Mesendoderm (in vitro differentiated cells): ENCODE results near the gene REN.

ENCODE experiments used
- DNase-seq: peaks from one replicate; pipeline ENCODE4 v3.0.0; 2013
- H2AK5ac ChIP-seq: 2 replicates; pipeline ENCODE4 v1.6.1; 2013; ENCODE audit warnings: low read length, inconsistent platforms
- H2BK120ac ChIP-seq: 2 replicates; pipeline ENCODE4 v1.6.1; 2013; ENCODE audit warnings: low read depth, mild to moderate bottlenecking, low read length, moderate library complexity, mixed read lengths
- H2BK15ac ChIP-seq: replicated peaks from 2 replicates; pipeline ENCODE4 v1.6.1; 2013; ENCODE audit warnings: low read depth, mild to moderate bottlenecking, moderate library complexity
- H2BK5ac ChIP-seq: 2 replicates; pipeline ENCODE4 v1.6.1; 2013; ENCODE audit warnings: low read length, inconsistent platforms
- H3K18ac ChIP-seq: 2 replicates; pipeline ENCODE4 v1.6.1; 2013; ENCODE audit warnings: mild to moderate bottlenecking, low read length, mixed read lengths
- H3K23ac ChIP-seq: one replicate; pipeline ENCODE4 v1.6.1; 2013; ENCODE audit warnings: low read length
- H3K27ac ChIP-seq: 2 replicates; pipeline ENCODE4 v1.5.1; 2013; ENCODE audit warnings: low read depth, mild to moderate bottlenecking, inconsistent platforms, low read length, moderate library complexity
- H3K27me3 ChIP-seq: 2 replicates; pipeline ENCODE4 v1.6.1; 2013; ENCODE audit warnings: low read length, control low read depth, mild to moderate bottlenecking, inconsistent platforms; ENCODE audit not compliant: insufficient read depth, poor library complexity
- H3K36me3 ChIP-seq: 2 replicates; pipeline ENCODE4 v1.6.1; 2013; ENCODE audit warnings: low read length, inconsistent platforms; ENCODE audit not compliant: control insufficient read depth, insufficient read depth
- H3K4ac ChIP-seq: one replicate; pipeline ENCODE4 v1.6.1; 2013; ENCODE audit warnings: low read depth, mild to moderate bottlenecking, low read length, moderate library complexity
- H3K4me1 ChIP-seq: 2 replicates; pipeline ENCODE4 v1.6.1; 2013; ENCODE audit warnings: low read depth, low read length, inconsistent platforms; ENCODE audit not compliant: control insufficient read depth
- H3K4me2 ChIP-seq: 2 replicates; pipeline ENCODE4 v1.6.1; 2013; ENCODE audit warnings: low read length
- H3K4me3 ChIP-seq: 2 replicates; pipeline ENCODE4 v1.5.1; 2013; ENCODE audit warnings: mild to moderate bottlenecking, low read length
- H3K56ac ChIP-seq: one replicate; pipeline ENCODE4 v1.6.1; 2013; ENCODE audit warnings: low read length
- H3K79me1 ChIP-seq: 2 replicates; pipeline ENCODE4 v1.6.1; 2013; ENCODE audit warnings: low read length, inconsistent platforms
- H3K79me2 ChIP-seq: 2 replicates; pipeline ENCODE4 v1.6.1; 2013; ENCODE audit warnings: mild to moderate bottlenecking, low read length; ENCODE audit not compliant: control insufficient read depth, insufficient read depth
- H3K9ac ChIP-seq: 2 replicates; pipeline ENCODE4 v1.6.1; 2013; ENCODE audit warnings: low read length, inconsistent platforms
- H4K5ac ChIP-seq: one replicate; pipeline ENCODE4 v1.6.1; 2013; ENCODE audit warnings: low read length
- H4K8ac ChIP-seq: one replicate; pipeline ENCODE4 v1.6.1; 2013; ENCODE audit warnings: low read depth, mild to moderate bottlenecking, control low read depth, low read length, moderate library complexity
- WGBS: extraction: QIAGEN DNeasy Blood & Tissue Kit; methylation state at CpG from one replicate; pipeline ENCODE4 v1.1.7; 2013; ENCODE audit warnings: low lambda C conversion rate, missing lambda C conversion rate; ENCODE audit not compliant: insufficient coverage; ENCODE audit errors: extremely low coverage; 5-methylcytosine and 5-hydroxymethylcytosine counted together

Gene REN

DNA sequence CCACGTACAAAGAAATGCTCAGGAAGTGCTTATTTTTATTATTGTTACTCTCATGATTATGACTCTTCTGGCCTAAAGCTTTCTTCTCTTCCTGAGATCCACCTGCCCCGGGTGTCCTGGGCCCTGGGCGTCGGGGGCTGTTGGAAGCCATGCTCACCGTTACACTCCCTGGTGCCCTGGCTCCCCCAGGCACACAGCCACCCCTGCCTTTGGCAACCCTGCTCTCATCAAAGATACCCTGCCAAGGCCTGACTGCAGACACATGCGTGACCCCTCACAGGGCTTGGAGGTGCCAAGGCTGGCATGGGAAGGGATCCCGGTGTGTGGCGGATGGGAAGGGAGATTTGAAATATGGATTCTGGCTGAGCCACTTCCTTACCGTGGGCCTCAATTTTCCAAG, 33.4 kb upstream of the REN start:
- Histone ChIP-seq H4K5ac (no peak overlapping the region), H3K18ac (no peak overlapping the region), H3K79me1 (no peaks in the 10 kb centered on the region), H3K4ac (no peak overlapping the region), H3K27ac (no peak overlapping the region), H3K9ac (no peak overlapping the region), H3K4me2 (no peak overlapping the region), H2BK5ac (no peak overlapping the region), H3K36me3 (no peaks in the 10 kb centered on the region), H2AK5ac (no peak overlapping the region), H3K23ac (no peak overlapping the region), H2BK120ac (no peak overlapping the region), H3K56ac (no peak overlapping the region), H4K8ac (no peak overlapping the region), H3K4me3 (no peak overlapping the region), H3K79me2 (no peaks in the 10 kb centered on the region), H2BK15ac (no peak overlapping the region), H3K4me1 (no peaks in the 10 kb centered on the region), H3K27me3 (no peaks in the 10 kb centered on the region)
- no CpG with 5 or more reads among the region's 9 CpGs for WGBS
- DNase-seq, result no peak

- no peak overlapping the region for H3K27ac ChIP-seq
- H3K56ac ChIP-seq, result peak overlapping the region; percentile 44
- H3K4me3 ChIP-seq, result no peak overlapping the region
- H2BK15ac ChIP-seq, result no peak overlapping the region
- H2AK5ac ChIP-seq, result no peak overlapping the region
- H4K5ac ChIP-seq, result no peak overlapping the region
- no peaks in the 10 kb centered on the region for H3K27me3 ChIP-seq
- no peaks in the 10 kb centered on the region for H3K36me3 ChIP-seq
- no peak overlapping the region for H3K18ac ChIP-seq
- no peak overlapping the region for H2BK5ac ChIP-seq
- H3K79me2 ChIP-seq, result no peaks in the 10 kb centered on the region
- no peak overlapping the region for H3K4ac ChIP-seq
- no peak overlapping the region for H4K8ac ChIP-seq
- WGBS, result no CpG with 5 or more reads among the region's 18 CpGs
- H3K4me1 ChIP-seq, result no peaks in the 10 kb centered on the region
- DNase-seq, result peak; percentile 97
- H2BK120ac ChIP-seq, result no peak overlapping the region
- no peak overlapping the region for H3K23ac ChIP-seq
- H3K4me2 ChIP-seq, result no peak overlapping the region
- no peaks in the 10 kb centered on the region for H3K79me1 ChIP-seq
- no peak overlapping the region for H3K9ac ChIP-seq
Measured at GRCh38 chr1:204198348-204199340, 32.5 kb upstream of the REN start.

DNA sequence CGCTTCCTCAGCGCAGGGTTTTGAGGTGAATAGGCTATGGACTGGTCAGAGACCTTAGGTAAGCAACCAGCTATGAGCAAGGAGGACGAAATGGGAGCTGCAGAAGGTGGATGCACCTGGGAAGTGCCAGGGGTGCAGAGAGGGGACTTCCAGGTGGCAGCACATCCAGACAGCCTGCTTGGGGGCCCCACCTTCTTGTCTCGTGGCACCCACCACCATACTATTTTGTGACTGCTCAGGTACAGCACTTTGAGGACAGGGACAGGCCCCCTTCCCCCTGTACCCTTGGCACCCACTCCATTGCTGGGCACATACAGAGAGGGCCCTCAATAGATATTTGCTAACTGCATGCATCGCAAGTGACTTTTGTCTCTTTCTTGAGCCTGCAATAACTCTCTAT, 30.9 kb upstream of the REN start:
- no CpG with 5 or more reads among the region's 5 CpGs for WGBS
- H3K27ac ChIP-seq, result no peak overlapping the region

DNA sequence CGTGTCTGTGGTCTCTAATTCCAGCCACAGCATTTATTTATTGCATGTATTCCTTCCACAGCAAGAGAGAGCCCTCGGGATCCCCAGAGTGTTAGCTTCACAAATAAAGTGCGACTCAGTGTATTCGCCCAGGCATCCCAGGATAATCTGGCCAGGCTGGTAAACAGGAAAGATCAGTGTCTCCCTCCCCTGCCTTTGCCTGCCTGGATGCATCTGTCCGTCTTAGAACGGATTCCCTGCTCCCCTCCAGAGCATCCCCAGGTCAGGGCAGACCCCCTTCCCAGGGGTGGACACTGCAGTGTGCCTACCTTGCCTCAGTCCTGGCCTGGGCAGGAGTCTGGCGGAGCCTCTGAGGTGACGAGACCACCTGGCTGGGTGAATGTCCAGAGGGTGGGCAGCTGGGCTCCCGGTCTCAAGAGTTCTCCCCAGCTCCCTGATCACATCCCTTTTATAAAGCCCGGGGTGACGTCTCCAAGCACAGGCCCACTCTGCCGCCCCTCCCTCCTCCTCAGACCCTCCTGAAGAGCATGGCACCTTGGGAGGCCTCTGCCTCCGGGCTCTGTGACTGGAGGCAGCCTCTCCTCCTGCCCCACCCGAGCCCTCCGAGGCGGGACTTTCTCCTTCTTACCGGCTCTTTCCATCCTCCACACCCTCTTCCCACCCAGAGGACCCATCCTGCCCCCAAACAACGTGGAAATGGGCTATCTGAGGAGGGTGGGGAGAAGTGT, 30.1 kb upstream of the REN start, which contains the start of gene KISS1:
Gene KISS1, minus strand, starts transcription at position 424 of the 728 bp plus-strand sequence. CDS start 3,615 bp downstream, outside the sequence.
- peak; percentile 44 for DNase-seq
- Histone ChIP-seq H3K4me1 (no peaks in the 10 kb centered on the region), H2BK15ac (no peak within 1 kb of the TSS), H3K23ac (no peak within 1 kb of the TSS), H3K18ac (no peak within 1 kb of the TSS), H3K9ac (no peak within 1 kb of the TSS), H2AK5ac (no peak within 1 kb of the TSS), H4K8ac (no peak within 1 kb of the TSS), H3K79me1 (no peaks in the 10 kb centered on the region), H3K56ac (no peak within 1 kb of the TSS), H3K27me3 (no peaks in the 10 kb centered on the region), H4K5ac (no peak within 1 kb of the TSS), H3K36me3 (no peaks in the 10 kb centered on the region), H3K4me3 (no peak within 1 kb of the TSS), H3K27ac (no peak within 1 kb of the TSS), H3K79me2 (no peaks in the 10 kb centered on the region), H3K4ac (no peak within 1 kb of the TSS), H2BK120ac (no peak within 1 kb of the TSS), H3K4me2 (no peak within 1 kb of the TSS), H2BK5ac (no peak within 1 kb of the TSS)
- no CpG with 5 or more reads among the region's 18 CpGs for WGBS

More for the DNA sequence above, 30.9 kb upstream of the REN start:
- H4K5ac ChIP-seq, result no peak overlapping the region
- H3K79me2 ChIP-seq, result no peaks in the 10 kb centered on the region
- H3K23ac ChIP-seq, result no peak overlapping the region
- no peak overlapping the region for H2BK15ac ChIP-seq
- H3K27me3 ChIP-seq, result no peaks in the 10 kb centered on the region
- no peak overlapping the region for H4K8ac ChIP-seq
- no peak overlapping the region for H2AK5ac ChIP-seq
- no peak overlapping the region for H3K4ac ChIP-seq
- no peak for DNase-seq
- H3K36me3 ChIP-seq, result no peaks in the 10 kb centered on the region
- no peaks in the 10 kb centered on the region for H3K4me1 ChIP-seq
- no peak overlapping the region for H2BK5ac ChIP-seq
- no peak overlapping the region for H2BK120ac ChIP-seq
- no peaks in the 10 kb centered on the region for H3K79me1 ChIP-seq
- H3K4me3 ChIP-seq, result no peak overlapping the region
- no peak overlapping the region for H3K9ac ChIP-seq
- H3K56ac ChIP-seq, result no peak overlapping the region
- no peak overlapping the region for H3K4me2 ChIP-seq
- H3K18ac ChIP-seq, result no peak overlapping the region

DNA sequence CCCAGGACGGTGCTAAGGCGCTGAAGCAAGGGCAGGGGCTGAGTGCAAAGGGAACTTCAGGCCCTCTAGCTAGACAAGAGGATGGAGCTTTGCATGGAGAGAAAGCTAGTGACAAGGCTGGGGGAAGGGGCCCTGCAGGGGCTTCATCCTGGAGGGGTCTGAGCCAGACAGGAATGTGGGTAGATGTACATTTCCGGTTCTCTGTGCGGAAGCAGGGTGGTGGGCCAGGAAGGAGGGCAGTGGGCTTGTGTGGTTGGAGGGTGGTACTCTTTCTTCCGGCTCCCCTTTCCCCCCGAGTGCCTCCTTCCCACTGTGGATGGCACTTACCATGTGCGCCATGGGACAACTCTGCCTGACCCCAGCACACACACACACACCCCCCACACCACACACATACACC, 28.6 kb upstream of the REN start:
- Histone ChIP-seq H3K4me1 (no peaks in the 10 kb centered on the region), H2BK120ac (no peak overlapping the region), H3K9ac (no peak overlapping the region), H3K56ac (no peak overlapping the region), H4K5ac (no peak overlapping the region), H3K27ac (no peak overlapping the region), H2AK5ac (no peak overlapping the region), H3K27me3 (peaks cover 1% of the 10 kb centered on the region), H3K18ac (no peak overlapping the region), H3K79me1 (no peaks in the 10 kb centered on the region), H2BK15ac (no peak overlapping the region), H3K4me3 (no peak overlapping the region), H3K4ac (no peak overlapping the region), H3K79me2 (no peaks in the 10 kb centered on the region), H3K23ac (no peak overlapping the region), H2BK5ac (no peak overlapping the region), H3K36me3 (no peaks in the 10 kb centered on the region), H4K8ac (no peak overlapping the region), H3K4me2 (no peak overlapping the region)
- no CpG with 5 or more reads among the region's 7 CpGs for WGBS
- DNase-seq, result no peak
